Tibial nerve (tissue), 3 donors: ENCODE measurements around the gene FRMD4A.

Experiments used
- POLR2A ChIP-seq, 2 donors: fragments of 450-650 bp; IDR thresholded peaks; one replicate each; pipeline ENCODE4 v1.6.1; 2017; ENCODE audit warnings: antibody characterized with exemption in 2 of 2, mild to moderate bottlenecking in 2 of 2, moderate library complexity in 2 of 2
- TF ChIP-seq, protein P1 (sequence below), 5 experiments: fragments of 200-600 bp in 3 of 5; fragments of 450-650 bp in 2 of 5; sonication (generic) in 3 of 5; IDR thresholded peaks; one replicate each; pipeline ENCODE4 v1.5.1; 2016 to 2019; ENCODE audit warnings: antibody characterized with exemption in 5 of 5, mild to moderate bottlenecking in 3 of 5, moderate library complexity in 2 of 5

DNA sequence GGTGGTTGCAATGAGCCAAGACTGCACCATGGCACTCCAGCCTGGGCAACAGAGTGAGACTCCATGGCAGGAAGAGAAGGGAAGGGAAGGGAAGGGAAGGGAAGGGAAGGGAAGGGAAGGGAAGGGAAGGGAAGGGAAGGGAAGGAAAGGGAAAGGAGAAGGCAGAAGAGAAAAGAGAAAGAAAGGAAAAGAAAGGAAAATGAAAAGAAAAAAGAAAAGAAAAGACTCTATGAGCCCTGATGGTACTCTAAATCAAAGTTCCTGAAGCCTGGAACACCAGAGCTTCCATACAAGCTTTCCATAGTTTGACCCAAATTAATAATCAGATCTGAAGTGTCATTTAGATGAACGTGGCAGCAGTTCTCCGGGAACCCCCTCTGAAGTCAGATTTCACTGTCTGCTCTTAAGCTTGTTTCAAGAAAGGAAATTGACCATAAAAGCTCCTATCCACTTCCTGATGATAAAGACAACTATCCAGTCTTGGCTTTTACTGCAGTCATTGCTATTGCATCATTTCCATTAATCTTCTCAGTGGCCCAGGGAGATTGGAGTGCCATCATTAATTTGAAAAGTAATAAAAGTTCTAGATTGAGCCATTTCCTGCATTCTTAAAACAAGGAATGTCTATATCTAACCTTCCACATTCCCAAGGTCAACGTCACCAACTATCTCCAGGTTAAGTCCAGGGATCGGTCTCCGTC lies 44.2 kb upstream of the FRMD4A start:
- TF ChIP-seq, protein P1, sequence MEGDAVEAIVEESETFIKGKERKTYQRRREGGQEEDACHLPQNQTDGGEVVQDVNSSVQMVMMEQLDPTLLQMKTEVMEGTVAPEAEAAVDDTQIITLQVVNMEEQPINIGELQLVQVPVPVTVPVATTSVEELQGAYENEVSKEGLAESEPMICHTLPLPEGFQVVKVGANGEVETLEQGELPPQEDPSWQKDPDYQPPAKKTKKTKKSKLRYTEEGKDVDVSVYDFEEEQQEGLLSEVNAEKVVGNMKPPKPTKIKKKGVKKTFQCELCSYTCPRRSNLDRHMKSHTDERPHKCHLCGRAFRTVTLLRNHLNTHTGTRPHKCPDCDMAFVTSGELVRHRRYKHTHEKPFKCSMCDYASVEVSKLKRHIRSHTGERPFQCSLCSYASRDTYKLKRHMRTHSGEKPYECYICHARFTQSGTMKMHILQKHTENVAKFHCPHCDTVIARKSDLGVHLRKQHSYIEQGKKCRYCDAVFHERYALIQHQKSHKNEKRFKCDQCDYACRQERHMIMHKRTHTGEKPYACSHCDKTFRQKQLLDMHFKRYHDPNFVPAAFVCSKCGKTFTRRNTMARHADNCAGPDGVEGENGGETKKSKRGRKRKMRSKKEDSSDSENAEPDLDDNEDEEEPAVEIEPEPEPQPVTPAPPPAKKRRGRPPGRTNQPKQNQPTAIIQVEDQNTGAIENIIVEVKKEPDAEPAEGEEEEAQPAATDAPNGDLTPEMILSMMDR (IDR thresholded peaks at IDR 0.05): no peak
- no peak for TF ChIP-seq POLR2A (IDR thresholded peaks at IDR 0.05)
